Astrocyte of the hippocampus (primary cell): ENCODE data around the gene PRPH.
"Not testable (repeated sequence)": the region's sequence is repeated elsewhere in the genome, so short reads cannot be mapped to it uniquely, and the experiment has no call there.

ENCODE experiments used
- DNase-seq: peaks from one replicate; pipeline ENCODE4 v3.0.0; 2011; ENCODE audit warnings: low read depth, low spot score

PRPH gene

GRCh38 chr12:49298160-49298559, 3.2 kb downstream of the PRPH start:
- no peak for DNase-seq

DNA sequence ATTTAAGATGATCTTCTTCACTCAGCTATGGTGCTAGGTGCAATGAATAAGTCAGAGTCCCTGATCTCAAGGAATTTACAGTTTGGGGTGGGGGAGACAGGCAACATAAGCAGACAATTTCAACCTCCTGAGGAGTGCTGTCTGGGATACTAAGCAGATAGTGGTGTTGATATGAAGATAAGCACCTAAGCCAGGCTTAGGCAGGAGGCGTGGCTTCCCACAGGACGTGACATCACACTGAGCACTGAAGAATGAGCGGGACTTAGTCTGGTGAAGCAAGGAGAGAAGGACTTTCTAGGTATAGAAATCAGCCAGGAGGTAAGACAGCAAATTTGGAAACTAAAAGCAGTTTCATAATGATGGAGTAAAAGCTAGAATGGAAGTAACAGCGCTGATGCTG, 6.8 kb downstream of the PRPH start:
- no peak for DNase-seq

- DNase-seq: no peak
Measured at GRCh38 chr12:49304161-49304560, 9.2 kb downstream of the PRPH start.

DNA sequence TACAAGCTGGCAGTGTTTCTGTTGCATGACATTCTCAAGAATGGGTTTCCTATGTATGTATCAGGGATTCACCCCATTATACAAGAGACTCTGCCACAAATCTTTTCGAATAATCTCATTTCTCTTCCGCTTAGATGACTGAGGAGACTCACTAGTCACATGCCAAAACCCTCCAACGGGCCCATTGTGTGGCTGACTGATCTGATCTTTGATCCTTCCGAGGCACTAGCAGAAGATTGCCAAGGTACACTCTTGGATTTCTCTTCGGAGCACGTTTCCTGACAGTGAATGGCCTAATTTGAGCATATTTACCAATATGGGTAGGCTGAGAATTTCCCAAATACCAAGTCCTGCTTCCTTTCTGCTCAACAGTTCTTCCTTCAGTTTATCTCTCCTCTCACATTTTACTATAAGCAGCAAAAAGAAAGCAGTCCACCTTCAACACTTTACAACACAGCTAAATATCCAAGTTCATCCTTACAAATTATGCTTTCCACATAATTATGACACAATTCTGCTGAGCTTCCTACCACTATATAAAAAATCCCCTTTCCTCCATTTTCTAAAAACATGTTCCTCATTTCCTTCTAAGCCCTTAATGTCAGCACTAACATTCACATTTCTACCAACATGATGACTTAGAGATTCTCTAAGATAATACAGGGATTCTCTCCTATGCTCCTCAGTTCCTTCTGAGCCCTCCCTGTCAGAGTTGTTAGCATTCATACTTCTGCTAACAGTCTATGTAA, 11.0 kb downstream of the PRPH start:
- DNase-seq: no peak

DNA sequence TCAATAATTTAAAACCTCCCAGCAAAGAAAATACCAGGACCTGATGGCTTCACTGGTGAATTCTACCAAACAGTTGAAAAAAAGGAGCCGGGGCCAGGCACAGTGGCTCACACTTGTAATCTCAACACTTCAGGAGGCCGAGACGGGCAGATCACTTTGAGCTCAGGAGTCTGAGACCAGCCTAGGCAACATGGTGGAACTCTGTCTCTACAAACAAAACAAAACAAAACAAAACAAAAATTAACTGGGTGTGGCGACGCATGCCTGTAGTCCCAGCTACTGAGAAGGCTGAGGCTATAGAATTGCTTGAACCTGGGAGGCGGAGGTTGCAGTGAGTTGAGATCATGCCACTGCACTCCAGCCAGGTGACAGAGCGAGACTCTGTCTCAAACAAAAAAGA, 14.4 kb downstream of the PRPH start:
- no peak for DNase-seq

DNA sequence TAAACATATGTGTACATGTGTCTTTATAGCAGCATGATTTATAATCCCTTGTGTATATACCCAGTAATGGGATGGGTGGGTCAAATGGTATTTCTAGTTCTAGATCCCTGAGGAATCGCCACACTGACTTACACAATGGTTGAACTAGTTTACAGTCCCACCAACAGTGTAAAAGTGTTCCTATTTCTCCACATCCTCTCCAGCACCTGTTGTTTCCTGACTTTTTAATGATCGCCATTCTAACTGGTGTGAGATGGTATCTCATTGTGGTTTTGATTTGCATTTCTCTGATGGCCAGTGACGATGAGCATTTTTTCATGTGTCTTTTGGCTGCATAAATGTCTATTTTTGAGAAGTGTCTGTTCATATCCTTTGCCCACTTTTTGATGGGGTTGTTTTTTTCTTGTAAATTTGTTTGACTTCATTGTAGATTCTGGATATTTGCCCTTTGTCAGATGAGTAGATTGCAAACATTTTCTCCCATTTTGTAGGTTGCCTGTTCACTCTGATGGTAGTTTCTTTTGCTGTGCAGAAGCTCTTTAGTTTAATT, 15.6 kb downstream of the PRPH start:
- not testable (repeated sequence) for DNase-seq

DNA sequence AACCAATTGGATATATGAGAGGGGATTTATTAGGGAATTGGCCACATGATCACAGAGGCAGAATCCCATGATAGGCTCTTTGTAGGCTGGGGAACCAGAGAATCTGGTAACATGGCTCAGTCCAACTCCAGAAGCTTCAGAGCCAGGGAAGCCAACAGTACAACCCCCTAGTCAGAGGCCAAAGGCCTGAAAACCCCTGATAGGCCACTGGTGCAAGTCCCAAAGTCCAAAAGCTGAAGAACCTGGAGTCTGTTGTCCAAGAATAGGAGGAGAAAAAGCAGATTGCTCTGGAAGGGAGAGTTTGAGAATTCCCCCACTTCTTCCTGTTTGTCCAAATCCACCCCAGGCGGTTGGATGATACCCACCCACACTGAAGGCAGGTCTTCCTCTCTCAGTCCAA, 19.9 kb downstream of the PRPH start:
- no peak for DNase-seq

DNA sequence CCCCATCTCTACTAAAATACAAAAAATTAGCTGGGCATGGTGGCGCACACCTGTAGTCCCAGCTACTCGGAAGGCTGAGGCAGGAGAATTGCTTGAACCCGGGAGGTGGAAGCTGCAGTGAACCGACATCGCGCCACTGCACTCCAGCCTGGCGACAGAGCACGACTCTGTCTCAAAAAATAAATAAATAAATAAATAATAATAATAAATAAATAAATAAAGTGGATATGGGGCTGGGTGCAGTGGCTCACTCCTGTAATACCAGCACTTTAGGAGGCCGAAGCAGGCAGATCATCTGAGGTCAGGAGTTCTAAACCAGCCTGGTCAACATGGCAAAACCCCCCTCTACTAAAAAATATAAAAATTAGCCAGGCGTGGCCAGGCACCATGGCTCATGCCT, 22.2 kb downstream of the PRPH start:
- DNase-seq: not testable (repeated sequence)

DNA sequence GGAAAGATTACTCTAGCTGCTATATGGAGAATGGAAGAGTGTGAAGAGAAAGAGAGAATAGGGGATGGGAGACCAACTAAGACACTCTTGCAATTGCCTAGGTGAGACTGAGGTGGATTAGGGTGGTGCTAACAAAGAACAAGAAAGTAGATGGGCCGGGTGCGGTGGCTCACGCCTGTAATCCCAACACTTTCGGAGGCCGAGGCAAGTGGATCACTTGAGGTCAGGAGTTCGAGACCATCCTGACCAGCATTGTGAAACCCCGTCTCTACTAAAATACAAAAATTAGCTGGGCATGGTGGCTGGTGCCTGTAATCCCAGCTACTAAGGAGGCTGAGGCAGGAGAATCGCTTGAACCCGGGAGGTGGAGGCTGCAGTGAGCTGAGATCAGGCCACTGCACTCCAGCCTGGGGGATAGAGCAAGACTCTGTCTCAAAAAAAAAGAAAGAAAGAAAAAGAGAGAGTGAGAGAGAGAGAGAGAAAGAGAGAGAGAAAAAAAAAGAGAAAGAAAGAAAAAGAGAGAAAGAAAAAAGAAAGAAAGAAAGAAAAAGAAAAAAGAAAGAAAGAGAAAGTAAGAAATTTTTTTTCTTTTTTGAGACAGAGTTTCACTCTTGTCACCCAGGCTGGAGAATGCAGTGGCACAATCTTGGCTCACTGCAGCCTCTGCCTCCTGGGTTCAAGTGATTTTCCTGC, 25.6 kb downstream of the PRPH start:
- DNase-seq: not testable (repeated sequence)

GRCh38 chr12:49322367-49322707, 27.4 kb downstream of the PRPH start:
- DNase-seq: no peak

GRCh38 chr12:49322708-49323523, 28.0 kb downstream of the PRPH start, which contains the start of gene TROAP:
TROAP (plus strand) TSS chr12:49323255; CDS start chr12:49323609, 354 bp downstream.
- peak; percentile 99 for DNase-seq

DNA sequence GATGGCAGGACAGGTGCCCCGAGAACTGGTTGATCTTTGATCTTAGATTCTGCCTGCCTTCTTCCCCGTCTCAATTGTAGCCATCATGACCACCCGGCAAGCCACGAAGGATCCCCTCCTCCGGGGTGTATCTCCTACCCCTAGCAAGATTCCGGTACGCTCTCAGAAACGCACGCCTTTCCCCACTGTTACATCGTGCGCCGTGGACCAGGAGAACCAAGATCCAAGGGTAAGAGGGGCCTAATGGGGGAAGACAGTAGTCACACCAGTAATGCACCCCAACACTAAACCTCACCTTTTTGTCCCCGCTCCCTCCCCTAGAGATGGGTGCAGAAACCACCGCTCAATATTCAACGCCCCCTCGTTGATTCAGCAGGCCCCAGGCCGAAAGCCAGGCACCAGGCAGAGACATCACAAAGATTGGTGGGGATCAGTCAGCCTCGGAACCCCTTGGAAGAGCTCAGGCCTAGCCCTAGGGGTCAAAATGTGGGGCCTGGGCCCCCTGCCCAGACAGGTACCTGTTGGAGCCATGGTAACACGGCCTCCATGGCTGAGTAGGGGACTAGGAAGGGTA, 28.7 kb downstream of the PRPH start:
- no peak for DNase-seq

GRCh38 chr12:49325606-49326005, 30.7 kb downstream of the PRPH start:
- no peak for DNase-seq

- DNase-seq: no peak
Measured at GRCh38 chr12:49327368-49327767, 32.4 kb downstream of the PRPH start.

GRCh38 chr12:49327887-49328286, 32.9 kb downstream of the PRPH start:
- DNase-seq: no peak

DNA sequence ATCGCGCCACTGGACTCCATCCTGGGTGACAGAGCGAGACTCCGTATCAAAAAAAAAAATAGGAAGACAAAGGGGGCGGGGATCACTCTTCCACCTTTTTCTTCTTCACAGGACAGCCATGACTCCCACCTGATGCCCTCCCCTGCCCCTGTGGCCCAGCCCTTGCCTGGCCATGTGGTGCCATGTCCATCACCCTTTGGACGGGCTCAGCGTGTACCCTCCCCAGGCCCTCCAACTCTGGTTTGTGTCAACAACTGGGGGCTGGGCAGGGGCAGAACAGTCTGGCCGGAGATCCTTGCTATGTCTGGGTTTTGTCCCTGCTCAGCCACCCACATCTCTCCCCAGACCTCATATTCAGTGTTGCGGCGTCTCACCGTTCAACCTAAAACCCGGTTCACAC, 33.9 kb downstream of the PRPH start:
- no peak for DNase-seq

DNA sequence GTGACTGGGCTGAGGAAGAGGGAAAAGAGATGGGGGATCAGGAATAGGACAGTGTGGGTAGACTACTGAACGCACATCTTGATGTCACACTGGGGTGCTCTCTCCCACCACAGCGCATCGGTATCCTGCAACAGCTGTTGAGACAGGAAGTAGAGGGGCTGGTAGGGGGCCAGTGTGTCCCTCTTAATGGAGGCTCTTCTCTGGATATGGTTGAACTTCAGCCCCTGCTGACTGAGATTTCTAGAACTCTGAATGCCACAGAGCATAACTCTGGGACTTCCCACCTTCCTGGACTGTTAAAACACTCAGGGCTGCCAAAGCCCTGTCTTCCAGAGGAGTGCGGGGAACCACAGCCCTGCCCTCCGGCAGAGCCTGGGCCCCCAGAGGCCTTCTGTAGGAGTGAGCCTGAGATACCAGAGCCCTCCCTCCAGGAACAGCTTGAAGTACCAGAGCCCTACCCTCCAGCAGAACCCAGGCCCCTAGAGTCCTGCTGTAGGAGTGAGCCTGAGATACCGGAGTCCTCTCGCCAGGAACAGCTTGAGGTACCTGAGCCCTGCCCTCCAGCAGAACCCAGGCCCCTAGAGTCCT, 35.2 kb downstream of the PRPH start:
- DNase-seq: no peak

DNA sequence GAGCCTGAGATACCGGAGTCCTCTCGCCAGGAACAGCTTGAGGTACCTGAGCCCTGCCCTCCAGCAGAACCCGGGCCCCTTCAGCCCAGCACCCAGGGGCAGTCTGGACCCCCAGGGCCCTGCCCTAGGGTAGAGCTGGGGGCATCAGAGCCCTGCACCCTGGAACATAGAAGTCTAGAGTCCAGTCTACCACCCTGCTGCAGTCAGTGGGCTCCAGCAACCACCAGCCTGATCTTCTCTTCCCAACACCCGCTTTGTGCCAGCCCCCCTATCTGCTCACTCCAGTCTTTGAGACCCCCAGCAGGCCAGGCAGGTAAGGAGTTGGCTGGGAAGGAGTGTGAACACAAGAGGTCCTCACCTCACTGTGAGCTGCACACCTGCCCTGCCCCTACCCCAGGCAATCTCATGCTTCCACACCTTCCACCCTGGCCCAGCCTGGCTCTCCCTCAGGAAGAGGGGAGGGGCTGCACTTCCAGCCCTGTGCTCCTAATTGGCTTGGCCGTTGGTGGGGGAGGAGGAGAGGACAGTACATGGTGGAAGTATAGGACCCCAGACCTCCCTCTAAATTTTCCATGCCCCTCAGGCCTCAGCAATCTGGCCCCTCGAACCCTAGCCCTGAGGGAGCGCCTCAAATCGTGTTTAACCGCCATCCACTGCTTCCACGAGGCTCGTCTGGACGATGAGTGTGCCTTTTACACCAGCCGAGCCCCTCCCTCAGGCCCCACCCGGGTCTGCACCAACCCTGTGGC, 35.9 kb downstream of the PRPH start:
- DNase-seq: no peak

DNA sequence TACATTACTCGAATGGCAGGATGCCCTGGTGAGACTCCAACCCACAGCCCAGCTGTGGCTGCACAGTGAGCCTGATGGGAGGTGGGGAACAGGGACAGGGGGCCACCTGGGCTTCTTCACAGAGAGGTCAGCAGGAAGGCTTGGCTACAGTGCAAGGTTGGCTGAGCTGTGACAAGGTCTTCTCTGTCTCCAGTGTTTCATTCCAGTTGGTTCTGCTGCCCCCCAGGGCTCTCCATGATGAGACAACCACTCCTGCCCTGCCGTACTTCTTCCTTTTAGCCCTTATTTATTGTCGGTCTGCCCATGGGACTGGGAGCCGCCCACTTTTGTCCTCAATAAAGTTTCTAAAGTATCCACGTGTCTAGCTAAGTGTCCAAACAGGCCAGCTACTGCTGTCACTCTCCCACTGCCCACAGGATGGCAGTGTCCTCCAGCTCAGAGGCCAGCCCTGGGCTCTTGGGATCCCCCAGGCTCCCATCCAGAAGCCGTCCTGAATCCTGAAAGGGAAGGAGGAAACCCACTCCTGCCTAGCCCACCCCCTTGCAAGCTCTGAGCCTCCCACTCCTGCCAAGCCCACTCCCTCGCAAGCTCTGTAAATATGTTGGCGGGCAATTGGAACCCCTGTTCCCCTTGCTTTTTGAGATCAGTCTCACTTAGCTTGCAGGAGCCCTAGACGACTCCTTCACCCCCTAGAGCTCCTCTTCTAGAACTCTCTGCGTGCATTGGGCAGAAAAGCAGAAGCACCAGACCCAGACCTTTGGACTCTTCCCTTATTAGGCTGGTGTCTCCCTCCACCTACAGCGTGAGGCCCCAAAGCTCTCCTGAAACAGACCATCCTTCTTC, 36.7 kb downstream of the PRPH start:
- peak; percentile 90 for DNase-seq

- peak; percentile 49 for DNase-seq
Measured at GRCh38 chr12:49332441-49332861, 37.5 kb downstream of the PRPH start.
